IMR-90 (cell line): ENCODE measurements around the gene LRRC19. TPM values are rescaled to one million over a fixed set of nuclear protein-coding genes. Genes with fewer than 3 reads are reported as not detected.

ENCODE experiments used
- ATAC-seq: fragments of 200-7000 bp; cut with Tn5 transposase; 2 replicates; pipeline ENCODE4 v1.9.1; 2020; ENCODE audit warnings: low read depth, mild to moderate bottlenecking, moderate library complexity
- BruUV-seq: library from RNA; stranded (reverse); fragments of 400-500 nt; replicated peaks from 2 replicates; lab custom pipeline; 2021; lab: Mats Ljungman, UMichigan
- CTCF ChIA-PET: fragments of 300-600 bp; formaldehyde crosslinking; extraction: SDS; loops from one replicate; lab custom pipeline; 2021; ENCODE audit warnings: antibody characterized with exemption; lab: Yijun Ruan, JAX
- POLR2A ChIA-PET: fragments of 300-600 bp; sonication (Branson Sonifier 250); formaldehyde crosslinking; loops from one replicate; lab custom pipeline; 2022; ENCODE audit warnings: antibody characterized with exemption; ENCODE audit not compliant: unreplicated experiment; lab: Charles Lee
- DNase-seq: peaks from one replicate; pipeline ENCODE4 v3.0.0; 2013
- H2AFZ ChIP-seq: replicated peaks from 2 replicates; pipeline ENCODE3; 2013; ENCODE audit warnings: low read length, mild to moderate bottlenecking; ENCODE audit not compliant: poor library complexity
- H2AK5ac ChIP-seq: 2 replicates; pipeline ENCODE4 v1.6.1; 2013; ENCODE audit warnings: low read depth, low read length, inconsistent platforms
- H2AK9ac ChIP-seq: replicated peaks from 2 replicates; pipeline ENCODE3; 2013; ENCODE audit warnings: mild to moderate bottlenecking, low read depth, low read length, moderate library complexity; ENCODE audit not compliant: poor library complexity
- H2BK120ac ChIP-seq: 2 replicates; pipeline ENCODE4 v1.6.1; 2013; ENCODE audit warnings: low read depth, low read length, inconsistent platforms
- H2BK15ac ChIP-seq: 3 replicates; pipeline ENCODE4 v1.6.1; 2013; ENCODE audit warnings: low read depth, low read length, inconsistent platforms
- H2BK20ac ChIP-seq: 2 replicates; pipeline ENCODE4 v1.6.1; 2013; ENCODE audit warnings: low read depth, mild to moderate bottlenecking, inconsistent platforms, low read length, moderate library complexity
- H2BK5ac ChIP-seq: 2 replicates; pipeline ENCODE4 v1.6.1; 2013; ENCODE audit warnings: mild to moderate bottlenecking, low read depth, low read length, inconsistent platforms; ENCODE audit not compliant: poor library complexity, severe bottlenecking
- H3K14ac ChIP-seq: replicated peaks from 2 replicates; pipeline ENCODE4 v1.6.1; 2013; ENCODE audit warnings: low read depth, low read length, inconsistent platforms
- H3K18ac ChIP-seq: 2 replicates; pipeline ENCODE4 v1.6.1; 2013; ENCODE audit warnings: low read depth, low read length, control low read depth
- H3K23ac ChIP-seq: 2 replicates; pipeline ENCODE4 v1.6.1; 2013; ENCODE audit warnings: low read depth, low read length, inconsistent platforms
- H3K27ac ChIP-seq: 2 replicates; pipeline ENCODE4 v1.5.1; 2013; ENCODE audit warnings: mild to moderate bottlenecking, control low read depth, low read length; ENCODE audit not compliant: insufficient read depth
- H3K27me3 ChIP-seq: 2 replicates; pipeline ENCODE4 v1.6.1; 2013; ENCODE audit warnings: low read length; ENCODE audit not compliant: control insufficient read depth, insufficient read depth
- H3K36me3 ChIP-seq: 2 replicates; pipeline ENCODE4 v1.6.1; 2013; ENCODE audit warnings: low read length, mixed read lengths; ENCODE audit not compliant: control insufficient read depth, insufficient read depth
- H3K4ac ChIP-seq: 2 replicates; pipeline ENCODE4 v1.6.1; 2013; ENCODE audit warnings: low read depth, low read length, inconsistent platforms
- H3K4me1 ChIP-seq: 2 replicates; pipeline ENCODE4 v1.6.1; 2013; ENCODE audit warnings: low read length, mixed read lengths; ENCODE audit not compliant: control insufficient read depth, insufficient read depth
- H3K4me2 ChIP-seq: 2 replicates; pipeline ENCODE4 v1.6.1; 2013; ENCODE audit warnings: low read depth, mild to moderate bottlenecking, control low read depth, low read length, moderate library complexity
- H3K4me3 ChIP-seq: 2 replicates; pipeline ENCODE4 v1.5.1; 2013; ENCODE audit warnings: low read depth, mild to moderate bottlenecking, control low read depth, low read length, moderate library complexity; ENCODE audit not compliant: insufficient read depth
- H3K56ac ChIP-seq: 2 replicates; pipeline ENCODE4 v1.6.1; 2013; ENCODE audit warnings: low read length, inconsistent platforms; ENCODE audit not compliant: insufficient read depth; ENCODE audit errors: extremely low read depth
- H3K79me1 ChIP-seq, 2 experiments: 2 replicates each; pipeline ENCODE4 v1.6.1; 2013; ENCODE audit warnings: low read length in 2 of 2, inconsistent platforms in 1 of 2, low read depth in 1 of 2
- H3K9ac ChIP-seq: 2 replicates; pipeline ENCODE4 v1.6.1; 2013; ENCODE audit warnings: low read depth, low read length, control low read depth
- H3K9me1 ChIP-seq: 2 replicates; pipeline ENCODE4 v1.6.1; 2013; ENCODE audit warnings: low read length, inconsistent platforms; ENCODE audit not compliant: insufficient read depth
- H3K9me3 ChIP-seq: 2 replicates; pipeline ENCODE4 v1.6.1; 2013; ENCODE audit warnings: low read length; ENCODE audit not compliant: control insufficient read depth, insufficient read depth
- H4K20me1 ChIP-seq: 2 replicates; pipeline ENCODE4 v1.6.1; 2013; ENCODE audit warnings: low read length, inconsistent platforms; ENCODE audit not compliant: insufficient read depth
- H4K5ac ChIP-seq: 2 replicates; pipeline ENCODE4 v1.6.1; 2013; ENCODE audit warnings: mild to moderate bottlenecking, low read depth, low read length, control low read depth
- H4K8ac ChIP-seq, 2 experiments: 2 replicates each; pipeline ENCODE4 v1.6.1; 2013; ENCODE audit warnings: low read depth in 2 of 2, low read length in 2 of 2, control low read depth in 1 of 2, inconsistent platforms in 1 of 2
- H4K91ac ChIP-seq: 2 replicates; pipeline ENCODE4 v1.6.1; 2013; ENCODE audit warnings: low read depth, low read length, inconsistent platforms; ENCODE audit not compliant: insufficient read depth
- BHLHE40 ChIP-seq: fragments of 150-350 bp; IDR thresholded peaks from 2 replicates; pipeline ENCODE4 v1.6.1; 2016; ENCODE audit warnings: mild to moderate bottlenecking, low read depth, low read length
- CEBPB ChIP-seq: IDR thresholded peaks from 2 replicates; pipeline ENCODE4 v1.6.1; 2012; ENCODE audit warnings: low read depth, low read length, improper control_type of control experiment
- CHD1 ChIP-seq: IDR thresholded peaks from 2 replicates; pipeline ENCODE4 v1.6.1; 2012; ENCODE audit warnings: low read depth, low read length, improper control_type of control experiment
- FOS ChIP-seq: fragments of 150-350 bp; IDR thresholded peaks from 2 replicates; pipeline ENCODE4 v1.6.1; 2016; ENCODE audit warnings: low read depth, low read length
- MAFK ChIP-seq: IDR thresholded peaks from 2 replicates; pipeline ENCODE4 v1.6.1; 2012; ENCODE audit warnings: low read depth, low read length, improper control_type of control experiment
- MAZ ChIP-seq: IDR thresholded peaks from 2 replicates; pipeline ENCODE4 v1.6.1; 2012; ENCODE audit warnings: low read depth, mild to moderate bottlenecking, low read length, improper control_type of control experiment, moderate library complexity, borderline replicate concordance
- MXI1 ChIP-seq: IDR thresholded peaks from 2 replicates; pipeline ENCODE4 v1.6.1; 2012; ENCODE audit warnings: low read depth, mild to moderate bottlenecking, low read length, moderate library complexity, borderline replicate concordance
- NFE2L2 ChIP-seq: fragments of 150-350 bp; IDR thresholded peaks from 2 replicates; pipeline ENCODE4 v1.6.1; 2016; ENCODE audit warnings: low read depth, mild to moderate bottlenecking, low read length
- POLR2A ChIP-seq: IDR thresholded peaks from 2 replicates; pipeline ENCODE4 v1.6.1; 2012; ENCODE audit warnings: mild to moderate bottlenecking, low read depth, low read length
- RAD21 ChIP-seq: IDR thresholded peaks from 2 replicates; pipeline ENCODE4 v1.6.1; 2012; ENCODE audit warnings: low read length, improper control_type of control experiment
- RCOR1 ChIP-seq: IDR thresholded peaks from 2 replicates; pipeline ENCODE4 v1.6.1; 2012; ENCODE audit warnings: mild to moderate bottlenecking, low read length, improper control_type of control experiment; ENCODE audit not compliant: insufficient replicate concordance
- RFX5 ChIP-seq: IDR thresholded peaks from 2 replicates; pipeline ENCODE4 v1.8.0; 2012; ENCODE audit warnings: low read depth, mild to moderate bottlenecking, low read length, moderate library complexity
- SMC3 ChIP-seq: fragments of 150-350 bp; IDR thresholded peaks from 2 replicates; pipeline ENCODE4 v1.6.1; 2016; ENCODE audit warnings: low read depth, mild to moderate bottlenecking, antibody characterized with exemption, low read length, moderate library complexity
- WGBS, 2 experiments: methylation state at CpG; one replicate each; pipeline versions ENCODE4 v1.1.5 to v1.1.7; 2013; ENCODE audit warnings: missing lambda C conversion rate in 2 of 2; ENCODE audit not compliant: insufficient read length in 1 of 2; ENCODE audit errors: extremely low coverage in 2 of 2; 5-methylcytosine and 5-hydroxymethylcytosine counted together
- dilution Hi-C: fragments of 300-500 bp; cut with HindIII; formaldehyde crosslinking; loops from one replicate; pipeline ENCODE4 v1.14.3; 2018; ENCODE audit warnings: low sequenced_read_pairs; ENCODE audit not compliant: unreplicated experiment
- in situ Hi-C: fragments of 300-500 bp; cut with MboI; formaldehyde crosslinking; loops from 3 replicates; pipeline ENCODE4 v1.14.3; 2019; ENCODE audit warnings: low sequenced_read_pairs, inconsistent platforms, mixed read lengths
- intact Hi-C: fragments of 100-400 bp; cut with micrococcal nuclease; formaldehyde crosslinking; loops from 2 replicates; pipeline ENCODE4 v1.10.0; 2022
- polyA plus RNA-seq, 3 experiments: library from polyadenylated mRNA; depleted of rRNA; stranded (reverse); fragments of >200 nt; gene quantifications; 2 replicates each; pipeline ENCODE4 v1.2.3, GENCODE V29; 2012; ENCODE audit warnings: low replicate concordance in 1 of 3
- total RNA-seq: library from RNA; depleted of rRNA; stranded (reverse); fragments of >200 nt; gene quantifications from 2 replicates; pipeline ENCODE4 v1.2.3, GENCODE V29; 2012
- TF ChIP-seq, protein P1 (sequence below): conservative IDR thresholded peaks from 2 replicates; pipeline ENCODE4 v1.5.1; 2012; ENCODE audit warnings: mild to moderate bottlenecking, low read depth, low read length, improper control_type of control experiment
- TF ChIP-seq, protein P2 (sequence below): fragments of 150-350 bp; IDR thresholded peaks from 2 replicates; pipeline ENCODE4 v1.6.1; 2017; ENCODE audit warnings: mild to moderate bottlenecking, antibody characterized with exemption, low read length, low read depth
- TF ChIP-seq, protein P3 (sequence below): fragments of 150-350 bp; IDR thresholded peaks from 2 replicates; pipeline ENCODE4 v1.6.1; 2016; ENCODE audit warnings: low read depth, mild to moderate bottlenecking, low read length, moderate library complexity, borderline replicate concordance

The LRRC19 gene
- total and polyA plus RNA-seq, 2 of the 4 experiments (the other 2 are of a cell fraction) = not detected

DNA sequence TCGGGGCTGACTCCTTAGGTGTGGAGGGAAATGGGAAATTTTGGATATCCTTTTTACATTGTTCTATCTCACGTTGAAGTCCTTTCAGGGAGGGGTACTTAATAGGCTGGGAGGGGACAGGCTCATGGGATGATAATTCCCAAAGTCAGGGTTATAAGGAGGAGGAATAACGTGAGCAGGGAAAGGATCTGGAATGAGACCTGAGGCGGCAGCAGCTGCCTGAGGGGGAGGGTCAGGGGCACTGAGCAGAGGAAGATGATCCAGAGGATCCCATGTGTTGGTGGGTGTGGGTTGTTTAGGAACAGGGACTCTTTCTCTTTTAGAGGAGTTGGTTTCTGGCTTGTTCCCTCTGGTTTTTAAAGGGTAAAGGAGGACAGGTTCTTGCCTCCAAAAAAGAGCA, 30.5 kb downstream of the LRRC19 start:
- Histone ChIP-seq H3K4me2 (no peak overlapping the region), H2BK20ac (no peak overlapping the region), H3K4ac (no peak overlapping the region), H3K36me3 (peaks cover 1% of the 10 kb centered on the region; the same call in 1 of the 2 replicates), H3K4me3 (no peak overlapping the region), H2AK5ac (no peak overlapping the region), H2BK5ac (no peak overlapping the region), H4K5ac (no peak overlapping the region), H3K27ac (no peak overlapping the region), H3K14ac (no peak overlapping the region), H3K9me3 (no peaks in the 10 kb centered on the region), H2BK120ac (no peak overlapping the region; the same call in 1 of the 2 replicates), H4K8ac (no peak overlapping the region; a peak in 1 of 4 replicates), H3K56ac (no peak overlapping the region), H2AK9ac (no peak overlapping the region), H4K91ac (no peak overlapping the region), H3K23ac (no peak overlapping the region), H3K4me1 (peaks cover 2% of the 10 kb centered on the region; the same call in 1 of the 2 replicates), H3K79me1 (peaks cover 6 to 17% of the 10 kb centered on the region in 2 experiments; a peak in 1 of 4 replicates), H3K18ac (no peak overlapping the region), H4K20me1 (no peaks in the 10 kb centered on the region), H3K27me3 (no peaks in the 10 kb centered on the region), H3K9ac (no peak overlapping the region), H2BK15ac (no peak overlapping the region), H3K9me1 (no peaks in the 10 kb centered on the region), H2AFZ (no peak overlapping the region)
- ChIA-PET POLR2A (no interaction called here), CTCF (interaction anchor here (1.4 kb wide), 1 partner anchor 8 kb away, joined by 4 read pairs; no protein-coding TSS in a partner anchor)
- BruUV-seq = no TSS peak
- no peak for TF ChIP-seq POLR2A
- TF ChIP-seq CEBPB = no peak
- no peak for TF ChIP-seq RCOR1
- TF ChIP-seq CHD1 = no peak
- no peak for TF ChIP-seq MXI1
- TF ChIP-seq, protein P1, sequence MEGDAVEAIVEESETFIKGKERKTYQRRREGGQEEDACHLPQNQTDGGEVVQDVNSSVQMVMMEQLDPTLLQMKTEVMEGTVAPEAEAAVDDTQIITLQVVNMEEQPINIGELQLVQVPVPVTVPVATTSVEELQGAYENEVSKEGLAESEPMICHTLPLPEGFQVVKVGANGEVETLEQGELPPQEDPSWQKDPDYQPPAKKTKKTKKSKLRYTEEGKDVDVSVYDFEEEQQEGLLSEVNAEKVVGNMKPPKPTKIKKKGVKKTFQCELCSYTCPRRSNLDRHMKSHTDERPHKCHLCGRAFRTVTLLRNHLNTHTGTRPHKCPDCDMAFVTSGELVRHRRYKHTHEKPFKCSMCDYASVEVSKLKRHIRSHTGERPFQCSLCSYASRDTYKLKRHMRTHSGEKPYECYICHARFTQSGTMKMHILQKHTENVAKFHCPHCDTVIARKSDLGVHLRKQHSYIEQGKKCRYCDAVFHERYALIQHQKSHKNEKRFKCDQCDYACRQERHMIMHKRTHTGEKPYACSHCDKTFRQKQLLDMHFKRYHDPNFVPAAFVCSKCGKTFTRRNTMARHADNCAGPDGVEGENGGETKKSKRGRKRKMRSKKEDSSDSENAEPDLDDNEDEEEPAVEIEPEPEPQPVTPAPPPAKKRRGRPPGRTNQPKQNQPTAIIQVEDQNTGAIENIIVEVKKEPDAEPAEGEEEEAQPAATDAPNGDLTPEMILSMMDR = no peak
- TF ChIP-seq RAD21 = no peak
- TF ChIP-seq, protein P2, sequence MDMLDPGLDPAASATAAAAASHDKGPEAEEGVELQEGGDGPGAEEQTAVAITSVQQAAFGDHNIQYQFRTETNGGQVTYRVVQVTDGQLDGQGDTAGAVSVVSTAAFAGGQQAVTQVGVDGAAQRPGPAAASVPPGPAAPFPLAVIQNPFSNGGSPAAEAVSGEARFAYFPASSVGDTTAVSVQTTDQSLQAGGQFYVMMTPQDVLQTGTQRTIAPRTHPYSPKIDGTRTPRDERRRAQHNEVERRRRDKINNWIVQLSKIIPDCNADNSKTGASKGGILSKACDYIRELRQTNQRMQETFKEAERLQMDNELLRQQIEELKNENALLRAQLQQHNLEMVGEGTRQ = no peak
- TF ChIP-seq RFX5 = no peak
- no peak for TF ChIP-seq MAZ
- TF ChIP-seq MAFK = no peak
- no peak for TF ChIP-seq SMC3
- no peak for TF ChIP-seq BHLHE40
- TF ChIP-seq, protein P3, sequence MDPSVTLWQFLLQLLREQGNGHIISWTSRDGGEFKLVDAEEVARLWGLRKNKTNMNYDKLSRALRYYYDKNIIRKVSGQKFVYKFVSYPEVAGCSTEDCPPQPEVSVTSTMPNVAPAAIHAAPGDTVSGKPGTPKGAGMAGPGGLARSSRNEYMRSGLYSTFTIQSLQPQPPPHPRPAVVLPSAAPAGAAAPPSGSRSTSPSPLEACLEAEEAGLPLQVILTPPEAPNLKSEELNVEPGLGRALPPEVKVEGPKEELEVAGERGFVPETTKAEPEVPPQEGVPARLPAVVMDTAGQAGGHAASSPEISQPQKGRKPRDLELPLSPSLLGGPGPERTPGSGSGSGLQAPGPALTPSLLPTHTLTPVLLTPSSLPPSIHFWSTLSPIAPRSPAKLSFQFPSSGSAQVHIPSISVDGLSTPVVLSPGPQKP = no peak
- TF ChIP-seq FOS = no peak
- TF ChIP-seq NFE2L2 = no peak
- no peak for DNase-seq
- WGBS, 2 experiments = 85% methylated on average over 2 of the region's 4 CpGs; no CpG with 5 or more reads in 1 of the 2 experiments
- intact Hi-C loops (loop anchor here (5.0 kb wide), 1 partner anchor 228 kb away; no protein-coding TSS in a partner anchor), dilution Hi-C loops (no loop called here), in situ Hi-C loops (loop anchor here (25.0 kb wide), 1 partner anchor 238 kb away; no protein-coding TSS in a partner anchor)
- no peak for ATAC-seq
